ENCODE measurements around the gene ELOVL6. TPM values are rescaled to one million over a fixed set of nuclear protein-coding genes. Genes with fewer than 3 reads are reported as not detected.

The ELOVL6 gene
- total RNA-seq, 4 donors from 2014 or later: 2.1 to 4.1 (median 3.3) TPM

DNA sequence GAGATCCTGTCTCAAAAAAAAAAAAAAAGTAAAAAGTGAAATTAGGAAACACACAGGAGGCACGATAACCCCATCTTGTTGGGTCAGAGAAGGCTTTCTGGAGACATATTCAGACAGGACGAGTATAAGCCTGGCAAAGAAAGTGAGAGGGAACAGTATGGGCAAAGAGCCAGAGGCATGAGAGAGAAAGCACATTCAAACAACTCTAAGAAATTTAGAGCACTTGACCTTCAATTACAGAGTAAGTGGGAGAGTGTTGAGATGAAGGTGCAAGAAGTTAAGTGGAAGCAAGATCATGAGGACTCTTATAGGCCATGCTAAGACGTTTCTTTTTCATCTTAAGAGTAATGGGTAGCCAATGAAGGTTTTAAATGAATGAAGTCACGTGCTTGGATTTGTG lies 70.4 kb downstream of the ELOVL6 start:
- no peaks in the 10 kb centered on the region for H3K4me1 ChIP-seq
- peak; percentile 8 to 9 for DNase-seq
- H3K27me3 ChIP-seq: no peaks in the 10 kb centered on the region
- H3K4me3 ChIP-seq (replicated peaks in 1 of 3): no peak overlapping the region
- WGBS, 2 donors: 40 to 41% methylated on average over 4 of the region's 4 CpGs
- no peak for TF ChIP-seq POLR2A (IDR thresholded peaks at IDR 0.05)
- TF ChIP-seq CTCF (IDR thresholded peaks at IDR 0.05): no peak
- no peaks in the 10 kb centered on the region for H3K36me3 ChIP-seq
- intact Hi-C loops (cut with DNase I): no loop called here
- no peak overlapping the region for H3K27ac ChIP-seq
- no peaks in the 10 kb centered on the region for H3K9me3 ChIP-seq

- H3K27ac ChIP-seq: no peak overlapping the region
- no peaks in the 10 kb centered on the region for H3K27me3 ChIP-seq
- H3K36me3 ChIP-seq: no peaks in the 10 kb centered on the region
- no peaks in the 10 kb centered on the region for H3K9me3 ChIP-seq
- intact Hi-C loops (cut with DNase I): no loop called here
- no peaks in the 10 kb centered on the region for H3K4me1 ChIP-seq
- no peak for TF ChIP-seq POLR2A (IDR thresholded peaks at IDR 0.05)
- TF ChIP-seq CTCF (IDR thresholded peaks at IDR 0.05): no peak
- DNase-seq: no peak
- H3K4me3 ChIP-seq (replicated peaks in 1 of 3): no peak overlapping the region
Measured at GRCh38 chr4:110124711-110125110, 73.7 kb downstream of the ELOVL6 start.

- no peaks in the 10 kb centered on the region for H3K9me3 ChIP-seq
- no peaks in the 10 kb centered on the region for H3K27me3 ChIP-seq
- H3K36me3 ChIP-seq: no peaks in the 10 kb centered on the region
- TF ChIP-seq CTCF (IDR thresholded peaks at IDR 0.05) (no peak), POLR2A (IDR thresholded peaks at IDR 0.05) (no peak)
- no peak overlapping the region for H3K4me3 ChIP-seq (replicated peaks in 1 of 3)
- DNase-seq: no peak
- no peak overlapping the region for H3K27ac ChIP-seq
- intact Hi-C loops (cut with DNase I): no loop called here
- H3K4me1 ChIP-seq: no peaks in the 10 kb centered on the region
Measured at GRCh38 chr4:110122201-110122600, 76.2 kb downstream of the ELOVL6 start.

DNA sequence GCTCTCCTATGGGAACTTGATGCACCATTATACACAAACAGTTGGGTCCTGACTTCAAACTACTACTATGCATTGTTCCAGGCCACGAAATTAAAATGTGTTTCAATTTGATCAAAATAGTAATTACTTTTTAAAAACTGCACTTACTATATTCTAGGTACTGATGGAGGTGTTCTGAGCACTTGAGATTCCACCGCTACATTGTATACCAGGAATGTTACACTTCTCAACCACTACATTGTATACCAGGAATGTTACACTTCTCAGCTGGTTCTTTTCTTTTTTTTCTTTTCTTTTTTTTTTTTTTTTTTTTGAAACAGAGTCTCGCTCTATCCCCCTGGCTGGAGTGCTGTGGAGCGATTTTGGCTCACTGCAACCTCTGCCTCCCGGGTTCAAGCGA lies 77.9 kb downstream of the ELOVL6 start:
- TF ChIP-seq CTCF (IDR thresholded peaks at IDR 0.05): no peak
- no peak for TF ChIP-seq POLR2A (IDR thresholded peaks at IDR 0.05)
- Histone ChIP-seq H3K36me3 (no peaks in the 10 kb centered on the region), H3K4me1 (no peaks in the 10 kb centered on the region), H3K27me3 (no peaks in the 10 kb centered on the region), H3K9me3 (no peaks in the 10 kb centered on the region), H3K4me3 (replicated peaks in 1 of 3) (no peak overlapping the region), H3K27ac (no peak overlapping the region)
- WGBS, 2 donors: 91 to 92% methylated on average over 6 of the region's 6 CpGs
- intact Hi-C loops (cut with DNase I): no loop called here
- no peak for DNase-seq

DNA sequence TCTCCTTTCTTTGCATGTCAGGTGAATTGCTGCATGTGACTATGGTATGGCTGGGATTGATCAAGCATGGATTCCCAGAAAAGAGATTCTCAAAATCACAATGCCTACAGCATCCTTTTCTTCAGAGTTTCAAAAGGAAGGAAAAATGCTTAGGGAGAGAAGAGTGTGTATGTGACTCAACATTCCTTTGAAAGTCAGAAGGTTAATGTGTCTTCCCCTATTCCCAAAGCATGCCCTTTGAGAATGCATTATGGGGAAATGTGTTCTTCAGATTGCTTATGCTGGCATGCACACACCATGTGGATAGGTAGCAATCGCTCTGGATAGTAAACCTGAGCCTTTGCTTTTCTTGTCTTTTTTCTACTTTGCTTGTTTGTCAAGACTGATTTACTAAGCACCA lies 78.5 kb downstream of the ELOVL6 start:
- no peak overlapping the region for H3K27ac ChIP-seq
- WGBS, 2 donors: 87 to 93% methylated on average over 1 of the region's 1 CpG
- no peaks in the 10 kb centered on the region for H3K4me1 ChIP-seq
- no peaks in the 10 kb centered on the region for H3K27me3 ChIP-seq
- no peaks in the 10 kb centered on the region for H3K9me3 ChIP-seq
- no peak overlapping the region for H3K4me3 ChIP-seq (replicated peaks in 1 of 3)
- H3K36me3 ChIP-seq: no peaks in the 10 kb centered on the region
- intact Hi-C loops (cut with DNase I): no loop called here
- DNase-seq: no peak
- no peak for TF ChIP-seq POLR2A (IDR thresholded peaks at IDR 0.05)
- no peak for TF ChIP-seq CTCF (IDR thresholded peaks at IDR 0.05)

Data from thyroid gland (tissue), 4 donors.